HG03135 (cell line): ENCODE results near the gene FOXA2.
"Not testable (repeated sequence)": the region's sequence is repeated elsewhere in the genome, so short reads cannot be mapped to it uniquely, and the experiment has no call there.

Experiments used
- ATAC-seq: cut with Tn5 transposase; IDR thresholded peaks from one replicate; pipeline ENCODE4 v1.9.1; 2021; ENCODE audit warnings: mild to moderate bottlenecking, moderate library complexity; ENCODE audit not compliant: unreplicated experiment

The FOXA2 gene

DNA sequence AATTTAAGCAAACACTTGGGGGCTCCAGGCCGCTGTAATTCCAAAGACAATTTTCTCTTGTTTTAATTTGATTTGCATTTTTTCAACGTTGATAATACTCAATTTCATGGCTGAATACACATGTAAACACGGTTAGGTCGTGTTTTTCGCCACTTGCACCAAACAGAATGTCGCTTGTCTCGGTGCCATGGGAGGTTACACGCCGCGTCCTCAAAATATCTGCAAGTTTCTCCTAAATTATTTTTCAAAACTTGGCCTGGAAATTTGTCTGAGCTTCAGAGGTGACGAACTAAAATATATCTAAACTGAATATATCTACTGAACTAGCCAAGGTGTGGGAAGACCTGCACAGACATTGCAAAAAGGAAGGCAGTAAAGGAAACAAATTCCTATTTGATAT is 15.0 kb downstream of the FOXA2 start:
- no peak for ATAC-seq

DNA sequence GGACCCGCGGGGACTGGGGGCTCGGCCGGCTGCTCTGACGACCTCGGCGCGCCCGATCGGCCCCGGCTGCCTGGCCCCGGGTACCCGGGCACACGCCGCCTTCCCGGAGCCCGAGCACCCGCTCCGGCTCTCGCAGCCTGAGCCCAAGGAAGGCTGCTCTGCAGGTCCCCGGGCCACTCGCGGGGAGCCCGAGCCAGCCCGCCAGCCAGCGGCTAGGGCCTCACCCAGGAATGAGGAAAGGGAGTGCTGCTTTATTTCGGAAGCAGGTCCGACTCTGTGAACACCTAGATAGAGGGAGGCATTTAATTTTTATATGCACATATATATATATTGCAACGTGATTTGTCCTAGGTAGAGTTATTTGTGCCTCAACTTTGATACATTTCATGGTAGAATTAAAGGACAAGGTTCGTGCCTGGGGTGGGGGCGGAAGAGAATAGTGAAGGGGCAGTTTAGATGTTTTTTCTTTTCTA is 15.5 kb downstream of the FOXA2 start:
- ATAC-seq = no peak

- ATAC-seq = no peak
These were observed 16.2 kb downstream of the FOXA2 start for GRCh38 chr20:22567944-22568871.

- no peak for ATAC-seq
These were observed 17.3 kb downstream of the FOXA2 start for GRCh38 chr20:22566876-22567658.

GRCh38 chr20:22563062-22563965 is 21.1 kb downstream of the FOXA2 start:
- ATAC-seq = no peak

- ATAC-seq = no peak
These were observed 21.8 kb downstream of the FOXA2 start for GRCh38 chr20:22562620-22563019.

- ATAC-seq = no peak
These were observed 22.3 kb downstream of the FOXA2 start for GRCh38 chr20:22561965-22562577.

DNA sequence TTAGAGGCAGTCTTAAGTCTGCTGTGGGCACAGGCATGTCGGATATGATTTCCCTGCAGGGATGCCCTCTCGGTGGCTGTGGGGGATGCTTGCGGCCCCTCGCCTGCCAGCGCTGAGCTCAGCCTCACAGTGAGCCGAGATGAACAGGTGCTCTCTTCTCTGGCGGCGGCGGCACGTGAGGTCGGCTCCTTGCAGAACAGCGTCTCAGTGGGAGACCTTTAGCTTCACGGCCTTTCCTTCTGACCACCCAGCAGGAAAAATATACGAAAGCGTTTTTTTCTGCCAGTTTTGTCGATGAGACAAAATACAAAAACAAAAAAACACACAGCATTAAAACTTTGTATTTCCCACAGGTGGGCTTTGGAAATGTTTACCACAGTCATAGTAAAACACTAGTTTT is 23.6 kb downstream of the FOXA2 start:
- ATAC-seq = no peak

- no peak for ATAC-seq
These were observed 24.6 kb downstream of the FOXA2 start for GRCh38 chr20:22559711-22560318.

GRCh38 chr20:22557403-22558276 is 26.7 kb downstream of the FOXA2 start:
- ATAC-seq = no peak

GRCh38 chr20:22556565-22557056 is 27.8 kb downstream of the FOXA2 start:
- no peak for ATAC-seq

DNA sequence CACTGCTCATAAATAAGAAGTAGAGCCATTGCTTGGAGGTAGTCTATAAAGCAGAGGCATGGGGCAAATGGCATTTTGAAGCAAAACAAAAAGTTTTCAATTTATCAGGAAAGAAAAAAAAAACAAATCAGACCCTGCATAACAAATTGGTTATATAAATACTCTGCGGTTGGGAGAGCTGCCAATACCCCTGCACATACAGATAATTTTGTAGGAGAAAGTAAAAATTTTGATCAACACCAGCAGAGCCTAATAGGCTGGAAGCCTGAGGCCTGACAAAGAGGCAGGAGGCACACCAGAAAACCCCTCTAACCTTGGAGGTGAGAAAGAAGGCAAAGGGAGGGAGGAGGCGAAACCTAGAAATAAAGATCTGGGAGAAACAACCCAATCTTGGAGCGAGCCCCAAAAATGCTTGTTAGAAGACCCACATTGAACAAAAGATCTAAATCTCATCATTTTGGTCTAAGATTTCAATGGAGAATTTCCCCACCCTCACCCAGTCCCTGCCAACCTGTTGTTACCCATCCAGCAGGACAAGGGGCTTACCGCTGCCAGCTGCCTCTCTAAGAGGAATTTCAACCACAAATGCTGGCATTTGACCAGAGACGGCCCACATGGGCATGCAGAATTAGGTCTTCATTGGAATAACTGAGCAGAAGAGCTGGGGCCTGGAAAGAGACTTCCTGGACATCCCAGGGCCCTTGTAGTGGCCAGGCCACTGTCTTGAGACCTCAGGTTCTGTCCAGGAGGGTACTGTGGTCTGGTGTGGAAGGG is 28.4 kb downstream of the FOXA2 start:
- no peak for ATAC-seq

GRCh38 chr20:22554391-22554790 is 30.0 kb downstream of the FOXA2 start:
- ATAC-seq = no peak

DNA sequence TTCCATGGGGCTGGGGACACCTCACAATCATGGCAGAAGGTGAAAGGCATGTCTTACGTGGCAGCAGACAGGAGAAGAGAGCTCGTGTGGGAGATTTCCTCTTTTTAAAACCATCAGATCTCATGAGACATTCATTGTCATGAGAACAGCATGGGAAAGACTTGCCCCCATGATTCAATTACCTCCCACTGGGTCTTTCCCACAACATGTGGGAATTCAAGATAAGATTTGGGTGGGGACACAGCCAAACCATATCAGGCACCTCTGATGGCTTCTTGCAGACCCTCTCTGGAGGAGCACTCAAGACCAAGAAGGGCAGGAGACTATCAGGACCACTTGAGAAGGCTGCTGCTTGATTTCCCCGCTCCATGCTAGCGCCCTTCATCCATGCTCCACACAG is 33.9 kb downstream of the FOXA2 start:
- ATAC-seq = not testable (repeated sequence)

GRCh38 chr20:22548040-22548439 is 36.3 kb downstream of the FOXA2 start:
- ATAC-seq = no peak

DNA sequence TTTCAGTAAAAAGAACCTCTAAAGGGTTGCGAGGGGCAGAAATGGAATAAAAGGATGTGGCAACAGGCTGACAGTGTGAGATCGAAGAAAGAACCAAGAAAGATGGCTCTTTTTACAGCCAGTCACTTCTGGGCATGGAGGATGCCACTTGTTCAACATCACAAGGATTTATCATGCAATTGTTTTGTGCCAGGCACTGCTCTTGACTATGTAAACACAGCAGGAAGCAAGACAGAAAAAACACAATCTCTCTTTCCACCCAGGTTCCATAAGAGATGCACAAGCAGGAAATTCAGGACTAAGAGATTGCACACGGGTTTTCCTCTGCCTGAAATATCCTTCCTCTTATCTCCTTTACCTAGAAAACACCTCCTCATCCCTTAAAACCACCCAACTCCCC is 38.0 kb downstream of the FOXA2 start:
- ATAC-seq = no peak

- ATAC-seq = no peak
These were observed 39.3 kb downstream of the FOXA2 start for GRCh38 chr20:22545045-22545444.

GRCh38 chr20:22544462-22544861 is 39.9 kb downstream of the FOXA2 start:
- ATAC-seq = no peak
